ENCODE data around the gene PISD.

Gene PISD

GRCh38 chr22:31683181-31684105 is 21.4 kb upstream of the PISD start:
- POLR2A ChIA-PET: no interaction called here
- H3K4me3 ChIP-seq (ENCODE audit: low read depth, low read length): no peak overlapping the region
- H3K9me3 ChIP-seq (ENCODE audit: control insufficient read depth, insufficient read depth, low read depth, low read length): no peaks in the 10 kb centered on the region
- peaks cover 29 to 57% of the 10 kb centered on the region in 2 experiments for H3K36me3 ChIP-seq (ENCODE audit: control insufficient read depth in 2 of 2, insufficient read depth in 1 of 2, low read length in 2 of 2)
- H3K27ac ChIP-seq (ENCODE audit: extremely low read depth, low read depth, low read length): no peak overlapping the region
- TF ChIP-seq ZNF311 (tag by site-specific recombination; IDR thresholded peaks at IDR 0.05; ENCODE audit: borderline replicate concordance): no peak
- TF ChIP-seq ZNF169 (tag by site-specific recombination; IDR thresholded peaks at IDR 0.05): no peak
- no peak for TF ChIP-seq ZNF529 (tag by site-specific recombination; IDR thresholded peaks at IDR 0.05; ENCODE audit: insufficient replicate concordance)
- TF ChIP-seq, protein P1, sequence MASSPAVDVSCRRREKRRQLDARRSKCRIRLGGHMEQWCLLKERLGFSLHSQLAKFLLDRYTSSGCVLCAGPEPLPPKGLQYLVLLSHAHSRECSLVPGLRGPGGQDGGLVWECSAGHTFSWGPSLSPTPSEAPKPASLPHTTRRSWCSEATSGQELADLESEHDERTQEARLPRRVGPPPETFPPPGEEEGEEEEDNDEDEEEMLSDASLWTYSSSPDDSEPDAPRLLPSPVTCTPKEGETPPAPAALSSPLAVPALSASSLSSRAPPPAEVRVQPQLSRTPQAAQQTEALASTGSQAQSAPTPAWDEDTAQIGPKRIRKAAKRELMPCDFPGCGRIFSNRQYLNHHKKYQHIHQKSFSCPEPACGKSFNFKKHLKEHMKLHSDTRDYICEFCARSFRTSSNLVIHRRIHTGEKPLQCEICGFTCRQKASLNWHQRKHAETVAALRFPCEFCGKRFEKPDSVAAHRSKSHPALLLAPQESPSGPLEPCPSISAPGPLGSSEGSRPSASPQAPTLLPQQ (tag by site-specific recombination; IDR thresholded peaks at IDR 0.05): no peak
- TF ChIP-seq, protein P2, sequence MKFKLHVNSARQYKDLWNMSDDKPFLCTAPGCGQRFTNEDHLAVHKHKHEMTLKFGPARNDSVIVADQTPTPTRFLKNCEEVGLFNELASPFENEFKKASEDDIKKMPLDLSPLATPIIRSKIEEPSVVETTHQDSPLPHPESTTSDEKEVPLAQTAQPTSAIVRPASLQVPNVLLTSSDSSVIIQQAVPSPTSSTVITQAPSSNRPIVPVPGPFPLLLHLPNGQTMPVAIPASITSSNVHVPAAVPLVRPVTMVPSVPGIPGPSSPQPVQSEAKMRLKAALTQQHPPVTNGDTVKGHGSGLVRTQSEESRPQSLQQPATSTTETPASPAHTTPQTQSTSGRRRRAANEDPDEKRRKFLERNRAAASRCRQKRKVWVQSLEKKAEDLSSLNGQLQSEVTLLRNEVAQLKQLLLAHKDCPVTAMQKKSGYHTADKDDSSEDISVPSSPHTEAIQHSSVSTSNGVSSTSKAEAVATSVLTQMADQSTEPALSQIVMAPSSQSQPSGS (tag by site-specific recombination; IDR thresholded peaks at IDR 0.05; ENCODE audit: low read depth): no peak
- TF ChIP-seq ZNF704 (tag by site-specific recombination; IDR thresholded peaks at IDR 0.05): no peak
- TF ChIP-seq TRIM28 (IDR thresholded peaks at IDR 0.05; ENCODE audit: borderline replicate concordance, low read length): no peak
- TF ChIP-seq, protein P3, sequence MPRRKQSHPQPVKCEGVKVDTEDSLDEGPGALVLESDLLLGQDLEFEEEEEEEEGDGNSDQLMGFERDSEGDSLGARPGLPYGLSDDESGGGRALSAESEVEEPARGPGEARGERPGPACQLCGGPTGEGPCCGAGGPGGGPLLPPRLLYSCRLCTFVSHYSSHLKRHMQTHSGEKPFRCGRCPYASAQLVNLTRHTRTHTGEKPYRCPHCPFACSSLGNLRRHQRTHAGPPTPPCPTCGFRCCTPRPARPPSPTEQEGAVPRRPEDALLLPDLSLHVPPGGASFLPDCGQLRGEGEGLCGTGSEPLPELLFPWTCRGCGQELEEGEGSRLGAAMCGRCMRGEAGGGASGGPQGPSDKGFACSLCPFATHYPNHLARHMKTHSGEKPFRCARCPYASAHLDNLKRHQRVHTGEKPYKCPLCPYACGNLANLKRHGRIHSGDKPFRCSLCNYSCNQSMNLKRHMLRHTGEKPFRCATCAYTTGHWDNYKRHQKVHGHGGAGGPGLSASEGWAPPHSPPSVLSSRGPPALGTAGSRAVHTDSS (tag by site-specific recombination; IDR thresholded peaks at IDR 0.05): no peak
- TF ChIP-seq ELK4 (IDR thresholded peaks at IDR 0.05; ENCODE audit: borderline replicate concordance, low read depth, low read length): no peak
- TF ChIP-seq ZXDB (tag by site-specific recombination; IDR thresholded peaks at IDR 0.05): no peak
- TF ChIP-seq ZNF248 (tag by site-specific recombination; IDR thresholded peaks at IDR 0.05): no peak
- TF ChIP-seq, protein P4, sequence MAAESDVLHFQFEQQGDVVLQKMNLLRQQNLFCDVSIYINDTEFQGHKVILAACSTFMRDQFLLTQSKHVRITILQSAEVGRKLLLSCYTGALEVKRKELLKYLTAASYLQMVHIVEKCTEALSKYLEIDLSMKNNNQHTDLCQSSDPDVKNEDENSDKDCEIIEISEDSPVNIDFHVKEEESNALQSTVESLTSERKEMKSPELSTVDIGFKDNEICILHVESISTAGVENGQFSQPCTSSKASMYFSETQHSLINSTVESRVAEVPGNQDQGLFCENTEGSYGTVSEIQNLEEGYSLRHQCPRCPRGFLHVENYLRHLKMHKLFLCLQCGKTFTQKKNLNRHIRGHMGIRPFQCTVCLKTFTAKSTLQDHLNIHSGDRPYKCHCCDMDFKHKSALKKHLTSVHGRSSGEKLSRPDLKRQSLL (tag by site-specific recombination; IDR thresholded peaks at IDR 0.05): no peak
- TF ChIP-seq ZNF391 (tag by site-specific recombination; IDR thresholded peaks at IDR 0.05; ENCODE audit: borderline replicate concordance, low read depth): no peak
- TF ChIP-seq ZNF544 (tag by site-specific recombination; IDR thresholded peaks at IDR 0.05): no peak
- TF ChIP-seq ZNF324 (tag by site-specific recombination; IDR thresholded peaks at IDR 0.05): no peak
- TF ChIP-seq ZNF670 (tag by site-specific recombination; IDR thresholded peaks at IDR 0.05; ENCODE audit: low read depth): no peak
- no peaks in the 10 kb centered on the region for H3K4me1 ChIP-seq (ENCODE audit: control insufficient read depth, insufficient read depth, low read length)
- CTCF ChIA-PET: interaction anchor here (0.7 to 1.3 kb wide), 4 partner anchors 18 to 397 kb away, joined by 3 to 4 read pairs (median 3); no protein-coding TSS in a partner anchor
